Brain microvascular endothelial cell (primary cell): ENCODE measurements around the gene OOEP.

ENCODE experiments used
- DNase-seq: peaks from one replicate; pipeline ENCODE4 v3.0.0-alpha.2; 2020
- H3K27ac ChIP-seq: fragments of 250-450 bp; sonication (Bioruptor Pico); 2 replicates; pipeline ENCODE4 v1.5.1; 2020; ENCODE audit warnings: mild to moderate bottlenecking, moderate library complexity
- H3K27me3 ChIP-seq: fragments of 250-450 bp; sonication (Bioruptor Pico); replicated peaks from 2 replicates; pipeline ENCODE4 v1.5.1; 2020; ENCODE audit warnings: mild to moderate bottlenecking
- H3K36me3 ChIP-seq: fragments of 250-450 bp; sonication (Bioruptor Pico); replicated peaks from 2 replicates; pipeline ENCODE4 v1.5.1; 2020; ENCODE audit warnings: mild to moderate bottlenecking
- H3K4me3 ChIP-seq: 2 replicates; pipeline ENCODE4 v1.5.1; 2011; ENCODE audit warnings: low read depth, mild to moderate bottlenecking, control low read depth, low read length, moderate library complexity
- in situ Hi-C: cut with HindIII; loops from 2 replicates; pipeline ENCODE4 v1.10.0; 2017; ENCODE audit warnings: low sequenced_read_pairs, low pct_ligation_motif_present
- TF ChIP-seq, protein P1 (sequence below): IDR thresholded peaks from 2 replicates; pipeline ENCODE4 v1.5.1; 2011; ENCODE audit warnings: low read depth, mild to moderate bottlenecking, moderate library complexity, low read length, control low read depth, inconsistent platforms; ENCODE audit errors: missing control alignments

OOEP gene

DNA sequence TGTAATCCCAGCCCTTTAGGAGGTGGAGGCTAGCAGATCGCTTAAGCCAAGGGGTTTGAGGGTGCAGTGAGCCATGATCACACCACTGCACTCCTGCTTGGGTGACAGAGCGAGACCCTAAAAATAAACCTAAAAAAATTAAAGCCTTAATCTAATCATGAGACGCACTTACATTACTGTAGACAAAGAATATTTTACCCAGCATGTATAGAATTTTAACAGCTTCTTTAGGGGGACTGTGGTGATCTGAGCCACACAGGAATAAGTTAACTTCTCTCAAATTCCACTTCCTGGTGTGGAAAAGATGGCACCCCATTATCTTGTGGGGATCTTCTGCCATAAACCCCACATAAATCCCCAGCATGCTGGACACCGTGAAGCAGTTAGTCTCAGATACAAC is 2.3 kb upstream of the OOEP start:
- no peak for DNase-seq
- H3K36me3 ChIP-seq = no peaks in the 10 kb centered on the region
- H3K4me3 ChIP-seq = no peak overlapping the region
- in situ Hi-C loops = no loop called here
- no peak overlapping the region for H3K27ac ChIP-seq
- H3K27me3 ChIP-seq = no peaks in the 10 kb centered on the region
- TF ChIP-seq, protein P1, sequence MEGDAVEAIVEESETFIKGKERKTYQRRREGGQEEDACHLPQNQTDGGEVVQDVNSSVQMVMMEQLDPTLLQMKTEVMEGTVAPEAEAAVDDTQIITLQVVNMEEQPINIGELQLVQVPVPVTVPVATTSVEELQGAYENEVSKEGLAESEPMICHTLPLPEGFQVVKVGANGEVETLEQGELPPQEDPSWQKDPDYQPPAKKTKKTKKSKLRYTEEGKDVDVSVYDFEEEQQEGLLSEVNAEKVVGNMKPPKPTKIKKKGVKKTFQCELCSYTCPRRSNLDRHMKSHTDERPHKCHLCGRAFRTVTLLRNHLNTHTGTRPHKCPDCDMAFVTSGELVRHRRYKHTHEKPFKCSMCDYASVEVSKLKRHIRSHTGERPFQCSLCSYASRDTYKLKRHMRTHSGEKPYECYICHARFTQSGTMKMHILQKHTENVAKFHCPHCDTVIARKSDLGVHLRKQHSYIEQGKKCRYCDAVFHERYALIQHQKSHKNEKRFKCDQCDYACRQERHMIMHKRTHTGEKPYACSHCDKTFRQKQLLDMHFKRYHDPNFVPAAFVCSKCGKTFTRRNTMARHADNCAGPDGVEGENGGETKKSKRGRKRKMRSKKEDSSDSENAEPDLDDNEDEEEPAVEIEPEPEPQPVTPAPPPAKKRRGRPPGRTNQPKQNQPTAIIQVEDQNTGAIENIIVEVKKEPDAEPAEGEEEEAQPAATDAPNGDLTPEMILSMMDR = no peak

DNA sequence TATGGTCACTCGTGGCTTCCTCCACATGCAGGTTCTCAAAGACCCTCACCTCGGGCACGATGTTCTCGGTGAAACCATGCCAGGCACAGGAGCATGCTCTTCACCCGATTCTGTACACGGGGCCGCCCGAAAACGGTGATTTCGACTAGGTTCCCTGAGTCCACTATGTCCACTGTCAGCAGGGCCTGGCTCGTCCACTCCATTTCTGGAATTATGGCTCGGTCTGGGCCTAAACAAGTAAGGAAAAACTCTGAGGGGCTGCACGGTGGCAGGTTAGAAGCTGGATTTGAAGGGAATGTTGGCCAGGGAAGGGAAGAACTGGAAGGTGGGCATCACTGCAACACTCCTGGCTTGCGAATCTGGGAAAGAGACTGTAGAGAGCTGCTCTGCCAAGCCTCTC is 540 bp downstream of the OOEP start:
- no peak overlapping the region for H3K4me3 ChIP-seq
- no peak for DNase-seq
- TF ChIP-seq, protein P1 = no peak
- no peaks in the 10 kb centered on the region for H3K27me3 ChIP-seq
- no peaks in the 10 kb centered on the region for H3K36me3 ChIP-seq
- no peak overlapping the region for H3K27ac ChIP-seq
- in situ Hi-C loops = no loop called here

DNA sequence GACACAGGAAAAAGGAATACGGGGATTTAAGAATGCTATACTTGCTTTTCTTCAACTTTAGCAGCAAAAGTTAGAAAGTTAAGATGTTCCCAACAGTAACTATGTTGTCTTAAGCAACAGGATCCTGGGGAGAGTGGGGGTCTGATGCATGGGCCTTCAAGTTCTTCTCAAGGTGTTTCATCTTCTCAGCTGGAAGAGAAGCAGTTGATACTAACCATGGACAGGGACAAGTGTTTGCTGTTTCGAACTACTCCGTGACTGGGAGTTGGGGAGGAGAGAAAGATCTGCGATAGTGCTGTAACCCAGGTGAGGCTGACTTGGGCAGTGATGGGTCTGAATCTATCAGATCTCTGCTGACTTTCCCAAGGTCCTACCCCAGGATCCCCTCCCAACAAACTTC is 1.0 kb downstream of the OOEP start:
- Histone ChIP-seq H3K27me3 (no peaks in the 10 kb centered on the region), H3K4me3 (no peak overlapping the region), H3K27ac (no peak overlapping the region), H3K36me3 (no peaks in the 10 kb centered on the region)
- TF ChIP-seq, protein P1 = no peak
- DNase-seq = no peak
- in situ Hi-C loops = no loop called here

DNA sequence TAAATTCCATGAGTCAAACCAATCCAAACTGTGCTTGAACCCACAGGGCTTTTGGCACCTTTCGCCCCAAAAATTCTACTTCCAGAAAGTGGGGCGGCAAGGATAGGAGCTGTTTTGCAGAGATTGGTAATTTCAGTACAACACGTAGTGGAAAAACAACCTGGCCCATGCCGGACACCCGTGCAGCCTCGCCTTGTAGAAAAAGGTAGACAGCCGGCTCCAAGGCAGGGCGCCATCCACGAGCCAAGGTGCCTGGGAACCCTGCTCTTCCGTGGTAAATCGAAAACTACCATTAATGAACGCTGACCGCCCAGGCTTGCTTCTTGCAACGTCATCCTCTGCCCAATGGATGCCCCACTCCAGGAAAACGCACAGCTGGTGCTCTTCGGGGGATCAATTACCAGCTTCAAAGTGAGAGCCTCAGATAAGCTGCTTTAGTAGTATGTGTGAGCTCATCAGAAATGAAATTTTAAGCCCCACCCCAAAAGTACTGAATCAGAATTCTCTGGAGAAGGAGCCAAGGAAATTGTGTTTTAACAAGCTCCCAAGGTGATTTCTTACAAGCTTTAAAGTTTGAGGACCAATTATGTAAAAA is 1.8 kb downstream of the OOEP start:
- DNase-seq = no peak

DNA sequence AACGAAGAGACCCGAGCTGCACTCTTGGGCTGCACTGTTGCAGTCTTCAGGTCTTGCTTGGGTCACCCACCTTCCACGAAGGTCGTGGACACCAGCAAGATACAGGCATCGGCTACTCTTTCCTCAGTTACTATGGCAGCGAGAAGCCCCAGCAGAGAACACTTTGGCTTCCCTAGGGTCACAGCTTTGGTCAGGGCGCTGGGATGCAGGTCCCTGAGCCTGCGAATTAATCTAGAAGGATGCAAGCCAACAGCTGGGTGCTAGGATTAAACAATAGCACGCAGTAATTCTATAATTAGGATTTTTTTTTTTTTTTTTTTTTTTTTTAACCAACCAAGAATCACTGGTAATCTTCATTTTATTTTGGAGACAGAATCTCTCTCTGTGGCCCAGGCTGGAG is 5.1 kb downstream of the OOEP start:
- no peak overlapping the region for H3K4me3 ChIP-seq
- TF ChIP-seq, protein P1 = no peak
- H3K36me3 ChIP-seq = no peaks in the 10 kb centered on the region
- no peak overlapping the region for H3K27ac ChIP-seq
- no peaks in the 10 kb centered on the region for H3K27me3 ChIP-seq
- in situ Hi-C loops = no loop called here
- no peak for DNase-seq

More for the DNA sequence above, 1.8 kb downstream of the OOEP start:
- Histone ChIP-seq H3K36me3 (no peaks in the 10 kb centered on the region), H3K27ac (no peak overlapping the region), H3K4me3 (no peak overlapping the region), H3K27me3 (no peaks in the 10 kb centered on the region)
- in situ Hi-C loops = no loop called here
- TF ChIP-seq, protein P1 = no peak

DNA sequence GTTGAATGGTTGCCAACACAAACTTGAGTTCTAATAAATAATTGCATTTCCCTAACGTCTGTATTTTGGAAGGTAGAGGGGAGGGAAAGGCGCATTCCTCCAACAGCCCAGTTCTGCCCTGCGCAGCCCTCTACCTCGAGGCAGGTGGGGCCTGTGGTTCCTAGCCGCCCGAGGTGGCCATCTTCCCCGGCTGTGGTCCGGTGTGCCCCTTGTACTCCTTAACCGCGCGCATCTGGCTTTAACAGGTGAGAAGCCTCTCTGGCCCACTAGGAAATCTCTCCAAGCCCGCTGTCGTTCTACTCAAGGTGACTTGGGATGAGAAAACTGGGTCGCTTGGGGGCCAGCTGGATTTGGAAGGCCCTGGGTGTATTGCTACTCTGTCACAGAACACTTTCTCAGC is 5.6 kb downstream of the OOEP start:
- H3K36me3 ChIP-seq = no peaks in the 10 kb centered on the region
- no peak overlapping the region for H3K4me3 ChIP-seq
- H3K27ac ChIP-seq = no peak overlapping the region
- TF ChIP-seq, protein P1 = no peak
- in situ Hi-C loops = no loop called here
- DNase-seq = no peak
- no peaks in the 10 kb centered on the region for H3K27me3 ChIP-seq
